Measurements from ENCODE around the gene OR4K2.
"Not testable (repeated sequence)": the region's sequence is repeated elsewhere in the genome, so short reads cannot be mapped to it uniquely, and the experiment has no call there.

The OR4K2 gene

GRCh38 chr14:19874842-19875241, at the start of gene OR4K2:
Gene OR4K2 (plus strand): TSS chr14:19875142. CDS start chr14:19876268, 1,126 bp downstream.
- DNase-seq (ENCODE audit: low read depth in 2 of 2), result no peak

- not testable (repeated sequence) for DNase-seq (ENCODE audit: low read depth in 2 of 2)
Measured at GRCh38 chr14:19827626-19828244, 47.2 kb upstream of the OR4K2 start.

- no peak for DNase-seq (ENCODE audit: low read depth in 2 of 2)
Measured at GRCh38 chr14:19828314-19828713, 46.6 kb upstream of the OR4K2 start.

- DNase-seq (ENCODE audit: low read depth in 2 of 2), result not testable (repeated sequence)
Measured at GRCh38 chr14:19834203-19834848, 40.6 kb upstream of the OR4K2 start.

GRCh38 chr14:19838433-19838832, 36.5 kb upstream of the OR4K2 start:
- DNase-seq (ENCODE audit: low read depth in 2 of 2), result no peak

- no peak for DNase-seq (ENCODE audit: low read depth in 2 of 2)
Measured at GRCh38 chr14:19851365-19851764, 23.6 kb upstream of the OR4K2 start.

GRCh38 chr14:19866061-19866669, 8.8 kb upstream of the OR4K2 start:
- DNase-seq (ENCODE audit: low read depth in 2 of 2), result not testable (repeated sequence)

GRCh38 chr14:19873178-19873577, 1.8 kb upstream of the OR4K2 start:
- DNase-seq (ENCODE audit: low read depth in 2 of 2), result no peak

GRCh38 chr14:19878029-19878642, 3.2 kb downstream of the OR4K2 start:
- no peak for DNase-seq (ENCODE audit: low read depth in 2 of 2)

GRCh38 chr14:19895282-19895681, 20.3 kb downstream of the OR4K2 start:
- no peak for DNase-seq (ENCODE audit: low read depth in 2 of 2)

- no peak for DNase-seq (ENCODE audit: low read depth in 2 of 2)
Measured at GRCh38 chr14:19900999-19901398, 26.1 kb downstream of the OR4K2 start.

- no peak for DNase-seq (ENCODE audit: low read depth in 2 of 2)
Measured at GRCh38 chr14:19902409-19902808, 27.5 kb downstream of the OR4K2 start.

- no peak for DNase-seq (ENCODE audit: low read depth in 2 of 2)
Measured at GRCh38 chr14:19906665-19907064, 31.7 kb downstream of the OR4K2 start.

- no peak for DNase-seq (ENCODE audit: low read depth in 2 of 2)
Measured at GRCh38 chr14:19911114-19911513, 36.2 kb downstream of the OR4K2 start.

GRCh38 chr14:19917243-19917642, 42.3 kb downstream of the OR4K2 start:
- no peak for DNase-seq (ENCODE audit: low read depth in 2 of 2)

GRCh38 chr14:19917955-19918518, 43.1 kb downstream of the OR4K2 start:
- DNase-seq (ENCODE audit: low read depth in 2 of 2), result no peak

GRCh38 chr14:19918553-19919264, 43.8 kb downstream of the OR4K2 start:
- no peak for DNase-seq (ENCODE audit: low read depth in 2 of 2)

- DNase-seq (ENCODE audit: low read depth in 2 of 2), result no peak
Measured at GRCh38 chr14:19920021-19920657, 45.2 kb downstream of the OR4K2 start, which contains the start of gene OR4K5. Gene OR4K5 (plus strand): TSS chr14:19920607. CDS start chr14:19920607, 0 bp downstream.

- no peak for DNase-seq (ENCODE audit: low read depth in 2 of 2)
Measured at GRCh38 chr14:19930617-19931016, 55.7 kb downstream of the OR4K2 start, which contains the start of gene OR4K1. Gene OR4K1 (plus strand): TSS chr14:19930917. CDS start chr14:19935667, 4,750 bp downstream.

All from stimulated activated CD4-positive, alpha-beta T cell treated with anti-CD3 and anti-CD28 coated beads, Interleukin-12 subunit alpha, Interleukin-12 subunit beta, amount 100 ng/mL, for 24 hours (primary cell).